B cell (primary cell): ENCODE results near the gene RHOH. TPM values are rescaled to one million over a fixed set of nuclear protein-coding genes. Genes with fewer than 3 reads are reported as not detected.

Experiments
- ATAC-seq: fragments of 200-7000 bp; cut with Tn5 transposase; one replicate; pipeline ENCODE4 v1.10.0; 2021; ENCODE audit warnings: low read depth, mild to moderate bottlenecking, moderate number of reproducible peaks, moderate library complexity
- CTCF ChIA-PET: fragments of 350-600 bp; sonication (Branson Sonifier 250); formaldehyde crosslinking; loops from one replicate; lab custom pipeline; 2021; ENCODE audit warnings: antibody characterized with exemption, inconsistent platforms; lab: Charles Lee
- POLR2A ChIA-PET: fragments of 350-600 bp; sonication (Branson Sonifier 250); formaldehyde crosslinking; loops from one replicate; lab custom pipeline; 2021; ENCODE audit warnings: antibody characterized with exemption; lab: Charles Lee
- DNase-seq: peaks from one replicate; pipeline ENCODE4 v3.0.0; 2013
- H2AFZ ChIP-seq: 2 replicates; pipeline ENCODE4 v1.6.1; 2012; ENCODE audit warnings: mild to moderate bottlenecking, low read depth, low read length; ENCODE audit not compliant: insufficient read depth, poor library complexity, severe bottlenecking
- H3K27ac ChIP-seq, 2 donors: 1 replicate in 1 of 2; 2 replicates in 1 of 2; pipeline ENCODE4 v1.5.1; 2012 to 2013; ENCODE audit warnings: low read length in 2 of 2, mild to moderate bottlenecking in 2 of 2, moderate library complexity in 1 of 2
- H3K27me3 ChIP-seq, 4 experiments: fragments of 200-600 bp in 1 of 4; sonication (generic) in 1 of 4; replicated peaks in 1 of 4; 1 replicate in 2 of 4; 2 replicates in 2 of 4; pipeline versions ENCODE4 v1.6.1 to v1.7.0; 2013 to 2016; ENCODE audit warnings: low read length in 3 of 4, mild to moderate bottlenecking in 2 of 4, mixed read lengths in 1 of 4, moderate library complexity in 1 of 4; ENCODE audit not compliant: insufficient read depth in 4 of 4, control insufficient read depth in 3 of 4; ENCODE audit errors: control extremely low read depth in 1 of 4
- H3K36me3 ChIP-seq, 2 experiments: replicated peaks in 1 of 2; 1 replicate in 1 of 2; 2 replicates in 1 of 2; pipeline versions ENCODE4 v1.6.1 to v1.7.1; 2013; ENCODE audit warnings: low read length in 1 of 2; ENCODE audit not compliant: insufficient read depth in 2 of 2, control insufficient read depth in 1 of 2; ENCODE audit errors: control extremely low read depth in 1 of 2, extremely low read depth in 1 of 2
- H3K4me1 ChIP-seq, 2 donors: fragments of 200-600 bp in 1 of 2; sonication (generic) in 1 of 2; 1 replicate in 1 of 2; 2 replicates in 1 of 2; pipeline versions ENCODE4 v1.5.1 to v1.6.1; 2013 to 2017; ENCODE audit warnings: low read length in 2 of 2; ENCODE audit not compliant: control insufficient read depth in 2 of 2, insufficient read depth in 2 of 2
- H3K4me2 ChIP-seq: replicated peaks from 2 replicates; pipeline ENCODE3; 2012; ENCODE audit warnings: mild to moderate bottlenecking, low read depth, low read length; ENCODE audit not compliant: poor library complexity, severe bottlenecking
- H3K4me3 ChIP-seq, 5 experiments: fragments of 200-600 bp in 1 of 5; sonication (generic) in 1 of 5; 1 replicate in 3 of 5; 2 replicates in 2 of 5; pipeline versions ENCODE4 v1.5.1 to v1.7.0; 2011 to 2016; ENCODE audit warnings: low read length in 4 of 5, mild to moderate bottlenecking in 4 of 5, low read depth in 2 of 5, control low read depth in 1 of 5, moderate library complexity in 1 of 5; ENCODE audit not compliant: insufficient read depth in 1 of 5; ENCODE audit errors: control extremely low read depth in 1 of 5, extremely low read depth in 1 of 5
- H3K79me2 ChIP-seq: fragments of 200-600 bp; sonication (generic); one replicate; pipeline ENCODE4 v1.6.0; 2016; ENCODE audit warnings: low read length; ENCODE audit not compliant: control insufficient read depth, insufficient read depth
- H3K9ac ChIP-seq: fragments of 200-600 bp; sonication (generic); 2 replicates; pipeline ENCODE4 v1.6.1; 2017; ENCODE audit warnings: mild to moderate bottlenecking, low read length, moderate library complexity
- H3K9me3 ChIP-seq, 3 donors: one replicate each; pipeline versions ENCODE4 v1.6.1 to v1.7.1; 2013; ENCODE audit warnings: low read length in 2 of 3; ENCODE audit not compliant: control insufficient read depth in 2 of 3, insufficient read depth in 1 of 3; ENCODE audit errors: control extremely low read depth in 1 of 3
- H4K20me1 ChIP-seq: 2 replicates; pipeline ENCODE4 v1.6.0; 2012; ENCODE audit warnings: mild to moderate bottlenecking, low read length; ENCODE audit not compliant: insufficient read depth, control insufficient read depth, poor library complexity, severe bottlenecking
- H3K27ac Mint-ChIP-seq: one replicate; pipeline ENCODE4 v1.8.0; 2021; ENCODE audit warnings: mixed read lengths
- H3K27me3 Mint-ChIP-seq: one replicate; pipeline ENCODE4 v1.8.0; 2021; ENCODE audit warnings: mixed read lengths
- H3K4me1 Mint-ChIP-seq: one replicate; pipeline ENCODE4 v1.8.0; 2021; ENCODE audit warnings: mixed read lengths
- H3K4me3 Mint-ChIP-seq: one replicate; pipeline ENCODE4 v1.8.0; 2021; ENCODE audit warnings: mixed read lengths
- H3K9me3 Mint-ChIP-seq: one replicate; pipeline ENCODE4 v1.8.0; 2022; ENCODE audit warnings: mixed read lengths; ENCODE audit not compliant: insufficient read depth
- CTCF ChIP-seq: fragments of 200-600 bp; IDR thresholded peaks from one replicate; pipeline ENCODE4 v1.8.0; 2022; ENCODE audit warnings: antibody characterized with exemption, mild to moderate bottlenecking
- EZH2 ChIP-seq: IDR thresholded peaks from 2 replicates; pipeline ENCODE4 v1.6.1; 2012; ENCODE audit warnings: borderline replicate concordance, low read depth, mild to moderate bottlenecking, moderate library complexity, low read length; ENCODE audit not compliant: insufficient read depth, poor library complexity, severe bottlenecking
- WGBS: methylation state at CpG from one replicate; pipeline ENCODE4 v1.1.5; 2013; ENCODE audit warnings: missing lambda C conversion rate; ENCODE audit not compliant: insufficient coverage; 5-methylcytosine and 5-hydroxymethylcytosine counted together
- intact Hi-C: fragments of 100-400 bp; cut with micrococcal nuclease; formaldehyde crosslinking; loops from one replicate; pipeline ENCODE4 v1.10.0; 2022
- polyA plus RNA-seq: library from polyadenylated mRNA; depleted of rRNA; stranded (reverse); fragments of >200 nt; gene quantifications from 2 replicates; pipeline ENCODE4 v1.2.3, GENCODE V29; 2012
- total RNA-seq, 2 donors: library from RNA; stranded (reverse); fragments of 120-200 nt in 1 of 2; gene quantifications; 1 replicate in 1 of 2; 2 replicates in 1 of 2; pipeline versions ENCODE4 v1.2.3 to v1.2.4, GENCODE V29; 2013 to 2022

The RHOH gene
- total and polyA plus RNA-seq, 2 donors (not counting 1 experiment from before 2014, with no cell fraction given): 118 to 209 TPM

DNA sequence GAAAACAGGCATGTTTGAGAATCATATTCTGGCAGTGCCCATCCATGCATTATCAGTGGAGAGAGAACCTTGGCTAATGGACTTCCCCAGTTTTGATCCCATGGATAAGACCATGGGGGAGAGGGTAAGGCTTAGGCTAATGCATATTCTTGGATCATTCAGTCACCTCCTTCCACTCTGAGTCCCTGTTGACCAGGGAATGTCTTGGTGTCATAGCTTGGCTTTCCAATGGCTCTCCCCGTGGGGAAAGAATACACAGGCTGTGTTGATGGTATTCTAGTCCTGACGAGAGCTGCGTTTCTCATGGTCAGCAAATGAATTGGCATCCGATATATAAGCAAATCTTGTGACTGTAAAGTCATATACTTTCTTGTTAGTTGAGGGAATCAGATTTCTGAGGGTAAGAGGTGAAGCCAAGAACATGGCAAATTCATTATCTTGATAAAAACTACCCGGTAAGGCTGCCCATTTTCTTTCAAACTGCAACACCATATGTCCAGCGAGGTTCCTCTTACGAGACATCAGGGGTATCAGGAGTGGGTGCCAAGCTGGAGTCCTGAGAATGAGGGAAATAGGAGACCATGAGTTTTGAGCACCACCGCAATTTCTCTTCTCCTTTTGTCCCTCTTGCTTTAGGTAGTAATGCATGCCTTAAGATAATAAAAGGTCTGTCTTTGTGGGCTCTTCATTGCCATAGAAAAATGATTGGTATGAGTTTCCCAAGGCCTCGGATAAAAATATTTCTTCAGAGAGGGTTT lies 18.0 kb downstream of the RHOH start:
- H2AFZ ChIP-seq: no peak overlapping the region
- peak overlapping the region; percentile 21 for H3K4me3 Mint-ChIP-seq
- no peaks in the 10 kb centered on the region for H3K9me3 Mint-ChIP-seq
- H4K20me1 ChIP-seq: peaks cover 99% of the 10 kb centered on the region
- intact Hi-C loops: no loop called here
- peak overlapping the region; percentile 20 to 73 for H3K27ac ChIP-seq
- no CpG with 5 or more reads among the region's 9 CpGs for WGBS
- peak overlapping the region; percentile 44 for H3K4me2 ChIP-seq
- peaks cover 92% of the 10 kb centered on the region for H3K4me1 Mint-ChIP-seq
- H3K27me3 ChIP-seq: no peaks in the 10 kb centered on the region
- CTCF ChIA-PET: interaction anchor here (0.8 to 1.6 kb wide), 8 partner anchors 10 to 110 kb away, joined by 3 to 8 read pairs (median 4); no protein-coding TSS in a partner anchor
- no peak overlapping the region for H3K4me3 ChIP-seq
- no peaks in the 10 kb centered on the region for H3K9me3 ChIP-seq
- peak overlapping the region; percentile 82 for H3K27ac Mint-ChIP-seq
- DNase-seq: no peak
- ATAC-seq: no peak
- H3K79me2 ChIP-seq: peaks cover 100% of the 10 kb centered on the region
- H3K36me3 ChIP-seq: peaks cover 35 to 56% of the 10 kb centered on the region in 2 experiments
- H3K27me3 Mint-ChIP-seq: no peaks in the 10 kb centered on the region
- no peak for TF ChIP-seq EZH2
- TF ChIP-seq CTCF: no peak
- POLR2A ChIA-PET: interaction anchor here (1.1 to 1.2 kb wide), 2 partner anchors 15 to 22 kb away, joined by 3 to 4 read pairs; no protein-coding TSS in a partner anchor
- H3K9ac ChIP-seq: no peak overlapping the region
- H3K4me1 ChIP-seq: peaks cover 95% of the 10 kb centered on the region in 2 donors
